Measurements from ENCODE around the gene DND1. TPM values are rescaled to one million over a fixed set of nuclear protein-coding genes. Genes with fewer than 3 reads are reported as not detected.
"Not testable (repeated sequence)": the region's sequence is repeated elsewhere in the genome, so short reads cannot be mapped to it uniquely, and the experiment has no call there.

Gene DND1
- total and polyA plus RNA-seq, 2 experiments from 2014 or later, result 0.85 to 1.3 TPM

DNA sequence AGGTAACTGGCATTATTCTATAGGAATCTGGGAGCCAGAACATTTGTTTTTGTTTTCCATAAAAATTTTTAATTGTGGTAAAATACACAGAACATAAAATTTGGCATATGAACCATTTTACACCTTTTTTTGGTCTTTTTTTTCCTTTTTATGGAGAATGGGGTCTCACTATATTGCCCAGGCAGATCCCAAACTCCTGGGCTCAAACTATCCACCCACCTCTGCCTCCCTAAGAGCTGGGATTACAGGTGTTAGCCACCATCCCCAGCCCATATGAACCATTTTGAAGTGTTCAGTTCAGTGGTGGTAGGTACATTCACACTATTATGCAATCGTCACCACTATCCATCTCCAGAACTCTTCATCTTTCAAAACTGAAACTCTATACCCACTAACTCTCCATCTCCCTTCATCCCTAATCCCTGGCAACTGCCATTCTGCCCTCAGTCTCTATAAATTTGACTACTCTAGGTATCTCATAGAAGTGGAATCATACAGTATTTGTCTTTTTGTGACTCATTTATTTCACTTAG lies 40.3 kb upstream of the DND1 start:
- Histone ChIP-seq H3K4me2 (no peak overlapping the region), H3K27me3 (no peaks in the 10 kb centered on the region), H4K20me1 (ENCODE audit: insufficient read depth, poor library complexity, severe bottlenecking) (no peaks in the 10 kb centered on the region), H3K36me3 (replicated peaks; ENCODE audit: insufficient read depth, low read depth) (no peaks in the 10 kb centered on the region), H3K79me2 (no peaks in the 10 kb centered on the region), H3K9me2 (replicated peaks; ENCODE audit: insufficient read depth) (no peaks in the 10 kb centered on the region), H3K27ac (no peak overlapping the region), H3K4me1 (ENCODE audit: insufficient read depth) (peaks cover 5% of the 10 kb centered on the region), H2AFZ (no peak overlapping the region), H3K9me3 (ENCODE audit: low read depth) (no peaks in the 10 kb centered on the region), H3K4me3 (no peak overlapping the region)
- TF ChIP-seq, protein P1, sequence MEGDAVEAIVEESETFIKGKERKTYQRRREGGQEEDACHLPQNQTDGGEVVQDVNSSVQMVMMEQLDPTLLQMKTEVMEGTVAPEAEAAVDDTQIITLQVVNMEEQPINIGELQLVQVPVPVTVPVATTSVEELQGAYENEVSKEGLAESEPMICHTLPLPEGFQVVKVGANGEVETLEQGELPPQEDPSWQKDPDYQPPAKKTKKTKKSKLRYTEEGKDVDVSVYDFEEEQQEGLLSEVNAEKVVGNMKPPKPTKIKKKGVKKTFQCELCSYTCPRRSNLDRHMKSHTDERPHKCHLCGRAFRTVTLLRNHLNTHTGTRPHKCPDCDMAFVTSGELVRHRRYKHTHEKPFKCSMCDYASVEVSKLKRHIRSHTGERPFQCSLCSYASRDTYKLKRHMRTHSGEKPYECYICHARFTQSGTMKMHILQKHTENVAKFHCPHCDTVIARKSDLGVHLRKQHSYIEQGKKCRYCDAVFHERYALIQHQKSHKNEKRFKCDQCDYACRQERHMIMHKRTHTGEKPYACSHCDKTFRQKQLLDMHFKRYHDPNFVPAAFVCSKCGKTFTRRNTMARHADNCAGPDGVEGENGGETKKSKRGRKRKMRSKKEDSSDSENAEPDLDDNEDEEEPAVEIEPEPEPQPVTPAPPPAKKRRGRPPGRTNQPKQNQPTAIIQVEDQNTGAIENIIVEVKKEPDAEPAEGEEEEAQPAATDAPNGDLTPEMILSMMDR (IDR thresholded peaks at IDR 0.05; ENCODE audit: poor library complexity), result no peak
- TF ChIP-seq EZH2phosphoT487 (IDR thresholded peaks at IDR 0.05; ENCODE audit: low read depth, severe bottlenecking, unreplicated experiment), result no peak
- no peak for TF ChIP-seq EZH2 (IDR thresholded peaks at IDR 0.05; ENCODE audit: borderline replicate concordance)
- WGBS (ENCODE audit: low lambda C conversion rate, missing lambda C conversion rate), result 94% methylated on average over 1 of the region's 1 CpG
- DNase-seq (ENCODE audit: low spot score), result no peak

DNA sequence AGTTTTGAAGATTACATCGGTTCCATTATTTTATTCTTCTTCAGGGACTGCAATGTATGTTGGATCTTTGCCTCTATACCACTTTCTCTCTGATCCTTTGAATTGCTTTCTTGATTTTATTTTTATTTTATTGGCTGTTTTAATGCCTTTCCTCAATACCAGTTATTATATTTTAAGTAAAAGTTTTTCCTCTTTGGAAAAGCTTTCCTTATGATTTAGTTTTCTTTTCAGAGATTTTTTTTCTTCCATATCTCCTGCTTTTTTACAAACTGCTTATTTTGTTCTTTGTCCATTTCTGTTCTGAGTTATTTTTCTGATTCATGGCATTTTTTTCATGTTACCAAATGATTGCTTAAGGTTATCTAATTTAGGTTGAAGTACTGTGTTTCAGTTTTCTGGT lies 38.4 kb upstream of the DND1 start:
- H3K27me3 ChIP-seq, result no peaks in the 10 kb centered on the region
- no peaks in the 10 kb centered on the region for H3K36me3 ChIP-seq (replicated peaks; ENCODE audit: insufficient read depth, low read depth)
- no peak overlapping the region for H3K27ac ChIP-seq
- H3K9me3 ChIP-seq (ENCODE audit: low read depth), result no peaks in the 10 kb centered on the region
- H3K4me1 ChIP-seq (ENCODE audit: insufficient read depth), result peaks cover 5% of the 10 kb centered on the region
- DNase-seq (ENCODE audit: low spot score), result no peak
- no peak overlapping the region for H2AFZ ChIP-seq
- no peaks in the 10 kb centered on the region for H4K20me1 ChIP-seq (ENCODE audit: insufficient read depth, poor library complexity, severe bottlenecking)
- H3K4me2 ChIP-seq, result peak overlapping the region; percentile 65
- H3K79me2 ChIP-seq, result no peaks in the 10 kb centered on the region
- H3K4me3 ChIP-seq, result no peak overlapping the region
- no peak for TF ChIP-seq EZH2 (IDR thresholded peaks at IDR 0.05; ENCODE audit: borderline replicate concordance)
- no peak for TF ChIP-seq EZH2phosphoT487 (IDR thresholded peaks at IDR 0.05; ENCODE audit: low read depth, severe bottlenecking, unreplicated experiment)
- TF ChIP-seq, protein P1 (IDR thresholded peaks at IDR 0.05; ENCODE audit: poor library complexity), result no peak
- no peaks in the 10 kb centered on the region for H3K9me2 ChIP-seq (replicated peaks; ENCODE audit: insufficient read depth)
- 94% methylated on average over 1 of the region's 1 CpG for WGBS (ENCODE audit: low lambda C conversion rate, missing lambda C conversion rate)

DNA sequence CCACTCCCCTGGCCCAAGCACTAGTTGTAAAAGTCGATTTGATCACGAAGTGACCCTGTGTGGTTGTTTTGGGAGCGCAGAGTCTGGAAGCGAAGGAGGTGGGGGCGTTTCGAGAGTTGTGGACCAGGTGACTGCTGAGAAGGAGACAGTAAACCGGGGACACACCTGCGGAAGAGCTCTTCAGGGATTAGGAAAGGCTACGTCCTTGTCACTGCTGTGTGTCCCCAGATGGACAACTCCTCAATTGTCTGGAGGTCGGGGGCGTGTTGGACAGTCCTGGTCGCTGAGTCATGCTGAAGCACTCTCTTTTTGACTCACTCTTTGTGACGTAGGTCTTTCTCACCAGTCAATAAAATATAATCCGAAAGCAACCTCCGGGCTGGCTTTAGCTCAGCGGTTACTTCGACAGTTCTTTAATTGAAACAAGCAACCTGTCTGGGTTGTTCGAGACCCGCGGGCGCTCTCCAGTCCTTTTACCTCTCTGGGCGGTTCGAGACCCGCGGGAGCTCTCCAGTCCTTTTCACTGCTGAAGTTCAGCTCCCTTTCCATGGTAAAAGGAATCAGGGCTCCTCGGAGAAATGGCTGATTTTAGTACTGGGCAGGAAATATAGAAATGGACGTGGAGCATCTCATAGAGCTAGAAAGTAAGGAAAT lies 37.6 kb upstream of the DND1 start:
- peak overlapping the region; percentile 50 for H2AFZ ChIP-seq
- TF ChIP-seq EZH2phosphoT487 (IDR thresholded peaks at IDR 0.05; ENCODE audit: low read depth, severe bottlenecking, unreplicated experiment), result no peak
- no peak for TF ChIP-seq EZH2 (IDR thresholded peaks at IDR 0.05; ENCODE audit: borderline replicate concordance)
- TF ChIP-seq, protein P1 (IDR thresholded peaks at IDR 0.05; ENCODE audit: poor library complexity), result no peak

DNA sequence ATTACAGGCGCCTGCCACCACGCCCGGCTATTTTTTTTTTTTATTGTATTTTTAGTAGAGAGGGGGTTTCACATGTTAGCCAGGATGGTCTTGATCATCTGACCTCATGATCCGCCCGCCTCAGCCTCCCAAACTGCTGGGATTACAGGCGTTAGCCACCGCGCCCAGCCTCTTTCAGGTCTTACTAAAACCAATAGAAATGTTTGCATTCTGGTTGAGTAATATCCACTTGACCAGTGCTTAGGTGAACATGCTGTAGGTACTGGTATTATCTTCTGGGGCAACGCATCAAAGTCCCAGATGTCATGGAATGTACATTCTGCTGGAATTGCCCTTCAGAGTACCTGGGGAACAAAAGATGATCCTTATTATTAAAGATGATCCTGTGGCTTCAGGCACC lies 35.4 kb upstream of the DND1 start:
- not testable (repeated sequence) for H3K4me2 ChIP-seq; H3K9me3 ChIP-seq (ENCODE audit: low read depth); DNase-seq (ENCODE audit: low spot score); H2AFZ ChIP-seq; H3K9me2 ChIP-seq (replicated peaks; ENCODE audit: insufficient read depth); H3K4me3 ChIP-seq; H3K36me3 ChIP-seq (replicated peaks; ENCODE audit: insufficient read depth, low read depth); H4K20me1 ChIP-seq (ENCODE audit: insufficient read depth, poor library complexity, severe bottlenecking); H3K27me3 ChIP-seq; H3K4me1 ChIP-seq (ENCODE audit: insufficient read depth); H3K79me2 ChIP-seq; H3K27ac ChIP-seq
- 87% methylated on average over 9 of the region's 9 CpGs for WGBS (ENCODE audit: low lambda C conversion rate, missing lambda C conversion rate)

More for the DNA sequence above, 37.6 kb upstream of the DND1 start:
- Histone ChIP-seq H3K4me3 (peak overlapping the region; percentile 22), H3K79me2 (no peaks in the 10 kb centered on the region), H3K4me1 (ENCODE audit: insufficient read depth) (peaks cover 5% of the 10 kb centered on the region), H3K4me2 (peak overlapping the region; percentile 78), H3K36me3 (replicated peaks; ENCODE audit: insufficient read depth, low read depth) (no peaks in the 10 kb centered on the region), H3K9me3 (ENCODE audit: low read depth) (no peaks in the 10 kb centered on the region), H3K9me2 (replicated peaks; ENCODE audit: insufficient read depth) (no peaks in the 10 kb centered on the region), H3K27me3 (no peaks in the 10 kb centered on the region), H3K27ac (peak overlapping the region; percentile 88), H4K20me1 (ENCODE audit: insufficient read depth, poor library complexity, severe bottlenecking) (no peaks in the 10 kb centered on the region)
- peak; percentile 95 for DNase-seq (ENCODE audit: low spot score)
- WGBS (ENCODE audit: low lambda C conversion rate, missing lambda C conversion rate), result 2% methylated on average over 27 of the region's 27 CpGs
